Measurements from ENCODE around the gene LINC00237.

The LINC00237 gene

DNA sequence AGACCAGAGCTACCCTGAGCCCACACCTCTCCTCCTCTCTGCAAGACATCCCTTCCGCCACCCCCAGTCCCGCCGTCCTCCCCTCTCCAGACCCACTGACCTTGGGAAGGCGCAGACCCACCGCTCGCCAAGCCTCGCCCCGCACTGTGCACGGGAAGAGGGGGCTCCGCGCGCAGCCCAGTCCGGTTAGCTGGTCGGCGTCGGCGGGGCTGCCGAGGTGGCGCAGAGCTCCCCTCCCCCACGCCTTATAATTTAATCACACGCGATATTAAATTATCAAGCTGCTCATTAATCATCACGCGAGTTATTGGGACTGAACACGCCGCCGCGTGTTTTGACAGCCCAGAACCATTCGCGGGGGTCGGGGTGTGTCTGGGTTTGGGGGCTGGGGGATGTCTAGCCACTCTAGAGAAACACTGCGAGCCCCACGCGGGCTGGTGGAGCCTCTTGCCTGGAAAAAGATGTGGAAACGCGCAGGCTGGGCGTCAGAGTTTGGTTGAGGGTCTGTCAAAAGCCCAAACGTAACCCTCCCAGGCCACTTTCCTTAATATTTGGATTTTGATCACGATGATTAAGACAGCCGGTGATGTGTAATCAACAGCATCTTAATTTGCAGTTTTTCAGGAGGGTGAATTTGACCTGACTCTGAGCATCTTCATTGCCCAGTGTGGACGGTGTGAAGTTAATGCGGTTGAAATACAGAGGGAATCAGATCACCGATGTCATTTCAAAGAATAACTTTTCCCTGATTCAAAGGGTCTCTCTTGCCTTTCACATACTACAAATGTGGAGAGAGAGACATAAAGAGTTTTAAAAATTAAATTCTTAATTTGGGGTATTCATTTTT is at the start of gene LINC00237:
TSS of gene LINC00237 (minus strand) at position 188 of the 847 bp plus-strand sequence.
- no peak for DNase-seq

DNA sequence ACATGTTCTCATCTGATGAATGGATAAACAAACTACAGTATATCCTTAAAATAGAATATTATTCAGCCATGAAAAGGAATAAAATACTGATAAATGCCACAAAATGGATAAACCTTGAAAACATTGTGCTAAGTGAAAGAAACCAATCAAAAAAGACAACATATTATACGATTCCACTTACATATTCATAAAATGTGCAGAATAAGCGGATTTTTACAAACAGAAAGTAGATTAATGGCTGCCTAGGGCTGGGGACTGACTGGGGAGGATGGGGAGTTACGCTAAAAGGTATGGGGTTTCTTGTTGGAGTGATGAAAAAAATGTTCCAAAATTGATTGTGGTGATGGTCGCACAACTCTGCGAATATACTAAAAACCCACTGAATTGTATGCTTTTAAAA is 49.1 kb upstream of the LINC00237 start:
- no peak for DNase-seq

DNA sequence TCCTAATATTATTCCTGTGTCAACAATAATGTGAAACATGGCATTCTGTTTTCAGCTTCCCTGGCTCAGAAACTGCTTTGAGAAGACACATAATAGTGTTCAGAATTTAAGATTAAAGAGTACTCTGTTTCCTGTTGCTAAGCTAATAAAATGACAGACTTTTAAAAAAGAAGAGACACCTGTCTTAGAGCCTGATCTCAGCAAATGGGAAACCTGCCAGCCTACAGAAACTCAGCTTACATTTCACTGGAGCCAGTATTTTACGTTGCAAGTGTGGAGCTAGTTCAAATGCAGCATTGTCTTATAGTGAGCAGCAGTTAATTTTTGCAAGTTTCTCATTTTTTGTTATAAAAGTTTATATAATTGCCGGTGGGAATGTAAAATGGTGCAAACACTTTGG is 48.5 kb upstream of the LINC00237 start:
- no peak for DNase-seq

DNA sequence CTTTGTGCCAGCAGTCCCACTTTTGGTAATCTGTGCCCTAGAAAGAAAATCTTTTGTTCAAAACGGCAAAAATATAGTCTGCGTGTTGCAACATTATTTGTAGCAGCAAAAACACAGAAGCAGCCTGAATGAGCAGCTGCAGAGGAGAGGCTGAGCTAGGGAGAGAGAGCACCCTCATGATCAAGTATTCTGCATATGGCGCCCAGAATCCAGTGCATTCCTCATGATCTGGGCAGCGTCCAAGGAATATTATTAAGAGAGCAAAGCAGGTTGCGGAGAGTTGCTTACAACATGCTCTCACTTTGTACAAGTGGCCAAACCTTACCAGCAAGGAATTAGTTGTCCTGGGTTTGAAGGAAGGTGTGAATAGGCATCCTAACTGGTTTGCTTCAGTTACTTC is 45.6 kb upstream of the LINC00237 start:
- DNase-seq = no peak

DNA sequence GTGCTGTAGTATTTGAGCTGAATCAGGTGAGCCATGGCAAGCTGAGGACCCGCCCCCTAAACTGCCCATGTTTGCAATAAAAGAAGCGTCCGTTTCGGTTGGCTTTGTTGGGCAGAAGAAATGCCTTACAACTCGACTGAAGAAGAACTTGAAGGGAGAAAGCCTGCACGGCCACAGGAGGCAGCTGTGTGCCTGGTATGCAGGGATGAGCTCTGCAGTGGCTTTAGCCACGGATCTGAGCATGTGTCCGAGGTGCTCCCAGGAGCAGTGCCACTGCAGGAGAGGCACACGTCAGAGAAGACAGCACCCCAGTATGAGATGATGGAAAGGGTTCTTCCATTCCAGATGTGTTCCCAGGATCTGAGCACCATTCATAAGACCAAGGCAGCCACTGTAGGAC is 43.2 kb upstream of the LINC00237 start:
- no peak for DNase-seq

DNA sequence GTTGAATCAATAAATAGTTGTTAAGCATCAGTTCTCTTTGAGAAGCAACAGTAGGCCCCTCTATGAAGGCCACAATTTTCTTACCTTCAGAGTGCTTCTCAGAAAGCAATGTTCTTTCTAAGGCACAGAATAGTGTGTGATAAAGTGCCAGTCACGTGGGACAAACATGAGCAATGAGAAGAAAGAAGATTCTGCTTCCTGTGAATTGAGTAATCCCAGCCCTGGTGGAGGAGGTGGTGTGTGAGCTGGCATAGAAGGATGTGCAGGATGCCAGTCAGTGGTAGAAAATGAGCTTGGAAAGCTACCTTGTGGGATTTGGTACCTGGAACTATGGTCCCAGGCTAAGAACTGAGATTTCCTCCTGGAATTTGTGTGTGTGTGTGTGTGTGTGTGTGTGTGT is 41.4 kb upstream of the LINC00237 start:
- DNase-seq = no peak

DNA sequence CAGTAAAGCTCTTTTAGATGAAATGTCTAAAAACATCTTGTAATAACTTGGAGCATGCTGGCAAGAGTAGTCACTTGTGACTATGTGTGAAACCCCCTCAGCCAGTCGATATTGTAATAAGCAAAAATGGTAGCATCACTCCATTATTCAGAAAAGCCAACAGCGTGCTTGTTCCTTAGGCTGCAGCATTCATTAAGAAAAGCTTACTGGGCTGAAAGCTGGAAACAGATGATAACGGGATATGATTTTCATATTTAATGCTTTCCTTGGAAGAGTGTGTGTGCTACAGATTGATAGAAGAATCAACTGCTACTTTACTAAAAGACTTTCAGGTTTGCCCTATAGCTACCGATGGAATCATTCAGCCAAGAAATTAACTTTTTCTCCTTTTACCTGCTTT is 40.1 kb upstream of the LINC00237 start:
- no peak for DNase-seq

DNA sequence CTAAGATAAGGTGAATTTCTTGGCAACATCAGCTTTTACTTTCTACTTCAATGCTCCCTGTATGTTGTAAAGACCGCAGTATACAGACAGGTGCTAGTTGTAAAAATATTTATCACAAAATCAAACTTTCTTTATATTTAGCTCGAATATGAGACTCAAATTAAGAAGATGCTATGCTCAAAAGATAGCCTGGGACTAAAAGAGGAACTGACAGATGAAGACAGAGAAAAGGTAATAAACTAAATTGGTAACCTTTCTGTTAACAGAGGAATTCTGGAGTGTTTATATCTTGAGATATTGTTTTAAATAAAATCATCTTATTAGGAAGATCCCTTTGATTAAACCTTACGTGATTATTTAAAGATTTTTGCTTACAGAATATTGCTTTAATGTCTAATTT is 39.3 kb upstream of the LINC00237 start:
- DNase-seq = no peak

DNA sequence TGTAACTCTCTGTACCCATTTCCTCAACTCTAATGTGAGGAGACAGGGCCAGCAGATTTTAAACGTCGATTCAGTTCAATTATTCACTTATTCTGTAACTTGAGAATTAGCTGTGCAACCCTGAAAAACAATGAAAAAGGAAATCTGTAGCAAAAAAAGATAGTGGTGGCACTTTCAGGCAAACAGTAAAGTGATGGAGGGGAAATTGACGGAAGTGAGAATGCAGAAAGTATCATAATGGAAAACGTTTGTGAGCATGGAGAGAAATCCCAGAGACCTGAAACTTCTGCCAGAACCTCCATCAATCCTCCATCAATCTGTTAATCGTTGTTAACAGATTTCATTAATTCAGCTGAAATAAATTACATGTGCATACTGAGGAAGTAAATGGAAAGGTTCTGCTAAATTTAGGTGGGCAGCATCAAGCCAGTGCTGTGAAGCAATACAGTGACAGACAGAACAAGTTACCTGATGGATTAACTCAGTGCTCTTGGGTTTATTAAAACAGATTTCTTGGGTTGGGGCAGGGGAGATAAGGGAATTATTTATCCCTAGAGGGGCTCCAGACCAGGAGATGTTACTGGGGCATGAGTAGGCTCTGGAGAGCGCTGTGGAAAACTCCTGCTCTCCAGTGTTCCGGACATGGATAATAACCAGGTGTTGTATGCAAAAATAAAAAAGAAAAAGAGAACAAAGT is 37.2 kb upstream of the LINC00237 start:
- DNase-seq = no peak

DNA sequence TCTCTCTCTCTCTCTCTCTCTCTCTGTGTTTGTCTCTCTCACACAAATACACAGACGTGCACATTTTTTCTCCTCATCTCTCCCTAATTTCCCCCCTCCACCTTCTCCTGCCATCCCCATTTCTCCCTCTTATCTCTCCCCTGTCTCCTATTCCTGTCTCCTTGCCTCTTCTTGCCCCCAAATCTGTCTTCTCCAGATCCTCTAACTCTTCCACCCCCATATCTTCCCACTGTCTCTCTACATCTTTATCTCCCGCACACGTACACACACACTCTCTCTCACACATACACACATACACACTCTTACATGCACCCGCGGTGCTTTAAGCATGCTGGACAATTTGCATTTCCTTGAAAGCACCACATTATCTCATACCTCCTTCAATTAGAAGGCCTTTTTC is 35.7 kb upstream of the LINC00237 start:
- no peak for DNase-seq

DNA sequence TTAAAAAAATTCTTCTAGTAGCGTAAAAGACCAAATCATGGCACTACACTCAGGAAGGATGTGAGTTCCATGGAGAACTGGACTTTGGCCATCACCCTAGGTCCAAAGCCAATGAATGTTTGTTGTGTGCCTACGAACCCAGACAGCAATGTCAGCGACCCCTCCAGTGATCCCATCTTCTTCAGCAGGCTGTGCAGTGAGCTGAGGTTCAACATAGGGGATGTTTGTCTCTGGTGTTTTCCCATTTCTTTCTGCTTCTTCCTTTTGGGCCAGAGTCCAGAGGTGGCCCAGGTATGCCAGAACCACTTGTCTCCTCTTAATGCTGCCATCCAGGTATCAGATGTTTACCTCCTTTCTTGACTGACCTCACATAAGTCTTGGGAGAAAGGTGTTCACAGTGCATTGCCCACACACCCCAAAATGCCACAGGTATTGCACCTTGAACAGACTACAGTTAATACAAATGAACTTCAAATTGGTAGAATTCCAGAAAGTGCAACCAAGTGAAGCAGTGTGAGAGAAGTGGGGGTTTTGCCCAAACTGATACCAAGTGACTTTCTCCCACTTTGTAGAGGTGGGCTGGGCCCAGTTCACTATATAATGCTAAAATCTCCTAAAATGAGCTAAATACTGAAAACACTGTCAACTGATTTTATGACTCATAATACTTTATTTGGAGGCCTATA is 33.9 kb upstream of the LINC00237 start:
- no peak for DNase-seq

DNA sequence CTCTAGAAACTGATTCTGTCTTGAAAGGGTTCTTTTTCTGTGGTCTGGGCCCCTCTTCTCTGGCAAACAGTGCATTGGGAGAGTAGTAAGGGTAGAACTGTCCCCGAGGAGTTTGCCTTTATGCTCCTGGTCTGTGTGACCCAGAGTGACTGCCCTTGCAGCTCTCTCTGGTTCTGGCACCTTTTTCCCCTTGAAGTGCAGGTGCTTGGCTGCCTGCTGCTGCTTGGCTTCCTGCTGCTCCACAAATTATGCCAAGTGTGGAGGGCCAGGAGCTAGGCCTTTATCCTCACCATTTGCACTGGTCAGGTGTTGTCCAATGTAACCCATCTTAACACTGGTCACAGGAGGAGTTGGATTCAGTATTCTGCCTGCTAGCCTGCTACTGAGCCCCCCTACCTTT is 30.9 kb upstream of the LINC00237 start:
- DNase-seq = no peak

DNA sequence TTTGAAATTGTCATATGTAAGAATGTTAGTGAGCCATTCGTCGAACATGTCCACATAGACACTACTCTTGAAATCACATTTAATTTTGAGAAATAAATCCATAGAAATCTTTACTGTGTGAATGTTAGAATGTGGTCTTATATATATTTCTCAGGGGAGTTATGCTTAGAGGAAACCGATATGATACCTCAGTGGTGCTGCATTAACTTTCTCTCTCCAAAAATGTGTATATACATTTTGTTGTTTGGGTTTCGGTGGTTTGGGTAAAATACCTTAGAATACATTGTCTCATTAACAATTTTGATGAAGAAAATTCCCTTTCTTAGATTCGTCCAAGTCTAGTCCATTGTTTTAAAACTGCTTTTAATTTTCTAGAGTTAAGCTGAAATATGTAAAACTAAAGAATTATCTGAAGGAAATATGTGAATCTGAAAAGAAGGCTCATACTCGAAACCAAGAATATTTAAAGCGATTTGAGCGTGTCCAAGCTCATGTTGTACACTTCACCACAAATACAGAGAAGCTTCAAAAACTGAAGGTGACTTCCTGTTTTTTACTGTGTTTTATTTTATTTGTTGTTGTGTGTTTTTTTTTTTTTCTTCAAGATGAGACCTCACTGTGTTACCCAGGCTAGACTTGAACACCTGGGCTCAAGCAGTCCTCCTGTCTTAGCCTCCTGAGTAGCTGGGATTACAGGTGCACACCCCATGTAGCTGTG is 30.0 kb upstream of the LINC00237 start:
- no peak for DNase-seq

DNA sequence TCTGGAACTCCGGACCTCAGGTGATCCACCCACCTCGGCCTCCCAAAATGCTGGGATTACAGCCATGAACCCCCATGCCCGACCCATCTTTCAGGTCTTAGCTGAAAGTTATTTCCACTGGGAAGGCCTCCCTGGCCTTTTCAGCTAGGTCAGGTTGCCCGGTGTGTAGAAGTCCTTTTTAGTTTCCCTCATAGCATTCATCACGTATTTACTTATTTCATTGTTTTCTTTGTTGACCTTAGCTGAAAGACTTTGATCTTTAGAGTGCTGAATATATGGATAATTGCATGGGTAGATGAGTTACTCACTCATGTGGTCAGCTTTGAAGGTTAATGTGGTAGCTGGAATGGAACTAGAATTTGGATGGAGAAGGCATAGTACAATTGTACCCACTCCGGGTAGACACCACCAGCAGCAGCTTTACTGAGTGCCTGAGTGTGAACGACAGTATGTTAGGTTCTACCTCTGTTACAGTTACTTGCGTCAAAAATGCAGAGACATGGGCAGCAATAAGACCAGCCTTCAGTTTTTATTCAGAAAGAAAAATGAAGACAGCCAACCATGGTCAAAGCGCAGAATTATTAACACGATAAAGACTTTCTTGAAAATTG is 28.8 kb upstream of the LINC00237 start:
- DNase-seq = no peak

DNA sequence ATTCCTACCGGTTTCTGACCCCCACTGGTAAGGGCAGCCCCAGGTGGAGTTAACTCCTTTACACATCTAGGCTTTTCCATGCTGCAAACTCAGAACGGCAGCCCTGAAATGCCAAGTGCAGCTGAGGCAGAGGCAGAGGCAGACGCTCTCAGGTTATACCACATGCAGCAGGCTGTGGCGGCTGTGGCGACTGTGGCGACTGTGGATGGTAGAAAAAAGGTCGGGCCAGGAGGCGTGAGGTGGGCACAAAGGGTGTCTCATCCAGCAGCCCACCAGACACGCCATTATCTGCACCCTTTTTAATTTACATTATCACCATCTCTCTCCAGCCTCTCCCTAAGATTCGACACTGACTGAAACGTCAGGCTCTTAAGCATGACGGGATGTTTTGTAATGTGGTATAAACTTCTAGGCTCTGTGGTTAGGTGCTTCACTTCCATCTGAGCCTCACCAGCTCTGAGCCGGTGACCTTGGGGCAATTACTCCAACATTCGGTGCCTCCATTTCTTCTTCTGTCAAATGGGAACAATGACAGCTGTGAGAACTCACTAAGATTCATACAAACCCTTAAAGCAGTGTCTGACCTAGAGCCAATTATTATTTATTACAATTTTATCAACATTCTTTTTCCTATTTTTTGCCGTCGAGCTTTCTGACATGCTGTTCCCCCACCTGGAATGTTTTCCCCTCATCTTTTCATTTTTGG is 27.9 kb upstream of the LINC00237 start:
- DNase-seq = no peak

DNA sequence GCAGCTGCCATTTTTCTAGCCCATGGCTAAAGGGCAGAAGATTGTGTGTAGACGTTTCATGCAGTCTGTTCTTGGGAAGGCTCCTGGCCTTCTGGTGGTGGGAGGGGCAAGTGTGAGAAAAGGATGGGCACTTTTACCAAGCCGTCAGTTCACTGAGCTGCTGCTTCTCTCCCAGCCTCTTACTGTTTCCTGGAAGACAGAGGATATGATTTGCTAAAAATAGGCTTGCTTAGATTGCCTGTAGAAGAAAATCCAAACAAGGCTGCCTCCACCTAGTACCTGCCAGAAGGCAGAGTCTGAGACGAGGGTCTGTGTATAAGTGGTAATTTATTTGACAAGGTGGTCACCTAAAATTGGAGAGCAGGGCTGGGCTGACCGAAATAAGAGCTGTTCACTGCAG is 27.2 kb upstream of the LINC00237 start:
- DNase-seq = no peak

DNA sequence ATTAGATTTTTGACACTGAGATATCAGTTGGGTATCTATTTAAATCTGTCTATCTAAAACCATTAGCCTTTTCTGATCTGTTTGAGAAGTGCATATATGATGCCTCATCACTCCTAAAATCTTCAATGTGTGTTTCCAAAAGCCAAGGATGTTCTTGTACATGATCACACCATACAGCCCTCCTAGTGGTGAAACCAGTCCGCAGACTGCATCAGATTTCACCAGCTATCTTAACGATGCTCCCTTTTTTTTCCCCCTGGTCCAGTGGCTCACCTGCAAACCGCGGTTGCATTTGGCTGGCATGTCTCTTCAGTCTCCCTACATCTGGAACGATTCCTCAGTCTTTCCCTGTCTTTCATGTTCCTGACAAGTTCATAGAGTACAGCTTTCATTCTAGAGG is 23.7 kb upstream of the LINC00237 start:
- DNase-seq = no peak

DNA sequence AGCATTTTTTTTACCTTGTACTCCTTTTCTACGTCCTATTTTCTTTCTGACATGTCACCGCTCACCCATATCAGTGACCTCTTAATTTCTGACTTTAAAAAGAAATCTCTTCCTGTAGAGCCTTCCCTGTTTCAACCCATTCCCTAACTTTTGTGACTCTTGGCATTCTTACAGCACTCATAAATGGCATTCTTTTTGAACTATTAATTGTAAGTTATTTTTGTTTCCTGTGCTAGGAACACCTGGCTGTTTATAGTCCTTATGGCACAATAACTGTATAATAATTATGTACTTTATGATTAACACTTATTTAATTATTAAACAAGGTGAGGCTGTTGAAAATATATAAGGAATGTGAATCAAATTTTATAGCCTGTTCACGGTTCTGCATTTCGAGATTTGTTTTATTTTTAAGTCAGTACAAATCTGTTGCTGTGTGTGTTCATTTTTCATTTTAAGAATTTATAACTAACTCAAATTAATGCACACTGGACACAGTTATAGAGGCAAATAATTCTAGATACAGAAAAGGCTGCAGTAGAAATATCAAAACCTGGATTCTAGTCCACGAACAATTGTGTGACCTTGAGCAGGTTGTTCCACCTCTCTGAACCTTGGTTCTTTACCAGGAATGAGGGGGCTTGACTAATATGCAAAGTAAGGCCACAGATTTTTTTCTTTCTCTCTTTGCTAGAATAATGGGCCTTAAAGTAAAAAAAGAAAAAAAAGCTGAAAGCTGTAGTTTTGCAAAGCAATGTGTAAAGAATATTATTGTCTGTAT is 21.2 kb upstream of the LINC00237 start:
- DNase-seq = no peak

DNA sequence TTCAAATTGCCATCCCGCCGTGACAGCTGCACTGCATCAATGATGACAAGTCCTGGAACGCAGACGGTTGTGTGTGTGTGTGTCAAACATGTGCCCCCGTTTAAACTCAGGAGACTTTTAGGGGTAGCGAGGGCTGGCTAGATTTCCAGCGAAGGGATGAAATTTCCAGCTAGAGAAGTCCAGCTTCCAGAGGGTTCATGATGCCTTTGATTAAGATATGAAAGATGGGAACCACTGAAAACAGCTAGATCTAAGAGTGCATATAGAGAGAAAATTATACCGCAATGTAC is 20.4 kb upstream of the LINC00237 start:
- no peak for DNase-seq

DNA sequence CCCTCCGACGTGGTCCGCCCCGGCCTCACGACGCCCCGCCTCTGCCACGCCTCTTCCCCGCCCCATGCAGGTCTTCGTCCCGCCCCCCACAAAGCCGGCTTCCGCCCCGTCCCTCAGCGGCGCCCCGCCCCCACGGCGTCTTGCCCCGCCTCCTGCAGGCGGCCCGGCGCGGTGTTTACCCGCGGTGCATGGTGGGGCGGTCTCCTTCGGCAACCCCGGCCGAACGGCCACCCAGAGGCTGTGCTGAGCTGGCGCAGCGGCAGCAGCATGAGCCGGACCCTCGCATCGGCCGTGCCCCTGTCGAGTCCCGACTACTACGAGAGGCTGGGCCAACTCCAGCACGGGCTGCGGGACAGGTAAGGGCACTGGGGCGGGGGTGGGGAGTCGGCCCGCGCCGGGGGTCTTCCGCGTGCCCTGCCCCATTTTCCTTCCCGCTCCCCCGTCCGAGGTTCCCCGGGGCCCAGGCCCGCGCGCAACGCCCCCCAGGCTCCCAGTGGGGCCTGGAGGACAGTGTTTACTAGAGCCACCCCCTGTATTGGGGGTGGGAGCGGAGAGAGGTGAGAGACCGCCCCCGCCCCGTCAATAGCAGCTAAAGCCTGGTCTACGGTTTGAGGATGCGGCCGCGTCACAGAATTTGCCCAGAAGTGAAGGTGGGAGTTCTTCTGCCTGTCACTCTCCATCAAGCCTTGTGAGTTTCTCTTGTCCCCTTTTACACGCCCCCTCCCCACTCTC is 19.9 kb upstream of the LINC00237 start, which contains the start of gene KIZ:
TSS of gene KIZ (plus strand) at position 234 of the 732 bp plus-strand sequence. CDS start at position 268, 34 bp downstream.
- DNase-seq = peak; percentile 93
